GM23248 (cell line): Measurements from ENCODE around the gene XPC. TPM values are rescaled to one million over a fixed set of nuclear protein-coding genes. Genes with fewer than 3 reads are reported as not detected.
A peak's percentile ranks its signal among the peaks of the same experiment; 100 is the strongest.

Source experiments
- DNase-seq: peaks from one replicate; pipeline ENCODE4 v3.0.0-alpha.2; 2015
- H2AFZ ChIP-seq: fragments of 200-600 bp; sonication (generic); 2 replicates; pipeline ENCODE4 v1.6.1; 2016; ENCODE audit warnings: antibody characterized with exemption
- H3F3A ChIP-seq: fragments of 200-600 bp; sonication (generic); 2 replicates; pipeline ENCODE4 v1.6.1; 2016; ENCODE audit warnings: mild to moderate bottlenecking, antibody characterized with exemption, mixed run types; ENCODE audit not compliant: insufficient read depth
- H3K27ac ChIP-seq: fragments of 200-600 bp; sonication (generic); 2 replicates; pipeline ENCODE4 v1.5.1; 2016; ENCODE audit warnings: mild to moderate bottlenecking
- H3K27me3 ChIP-seq: fragments of 200-600 bp; sonication (generic); replicated peaks from 2 replicates; pipeline ENCODE4 v1.6.1; 2016; ENCODE audit warnings: mild to moderate bottlenecking; ENCODE audit not compliant: insufficient read depth
- H3K36me3 ChIP-seq: fragments of 200-600 bp; sonication (generic); 2 replicates; pipeline ENCODE4 v1.6.1; 2016; ENCODE audit warnings: low read depth, mild to moderate bottlenecking
- H3K4me1 ChIP-seq: fragments of 200-600 bp; sonication (generic); 2 replicates; pipeline ENCODE4 v1.6.1; 2016; ENCODE audit warnings: mild to moderate bottlenecking; ENCODE audit not compliant: insufficient read depth
- H3K4me2 ChIP-seq: fragments of 200-600 bp; sonication (generic); one replicate; pipeline ENCODE4 v1.6.1; 2016; ENCODE audit warnings: mild to moderate bottlenecking; ENCODE audit not compliant: unreplicated experiment
- H3K4me3 ChIP-seq: fragments of 200-600 bp; sonication (generic); 2 replicates; pipeline ENCODE4 v1.5.1; 2016; ENCODE audit warnings: mild to moderate bottlenecking
- H3K79me2 ChIP-seq: fragments of 200-600 bp; sonication (generic); 2 replicates; pipeline ENCODE4 v1.6.1; 2016; ENCODE audit warnings: mild to moderate bottlenecking; ENCODE audit not compliant: insufficient read depth
- H3K9ac ChIP-seq: fragments of 200-600 bp; sonication (generic); 2 replicates; pipeline ENCODE4 v1.6.1; 2016; ENCODE audit warnings: mild to moderate bottlenecking
- H3K9me2 ChIP-seq: fragments of 200-600 bp; sonication (generic); 2 replicates; pipeline ENCODE4 v1.6.1; 2016; ENCODE audit warnings: mixed run types, mild to moderate bottlenecking, moderate library complexity; ENCODE audit not compliant: insufficient read depth
- H3K9me3 ChIP-seq: fragments of 200-600 bp; sonication (generic); one replicate; pipeline ENCODE4 v1.6.1; 2017; ENCODE audit warnings: low read depth
- H4K20me1 ChIP-seq: fragments of 200-600 bp; sonication (generic); 2 replicates; pipeline ENCODE4 v1.6.0; 2016; ENCODE audit not compliant: insufficient read depth
- EZH2 ChIP-seq: fragments of 200-600 bp; sonication (generic); IDR thresholded peaks from 2 replicates; pipeline ENCODE4 v1.6.1; 2018; ENCODE audit warnings: antibody characterized with exemption, mild to moderate bottlenecking; ENCODE audit not compliant: insufficient read depth, poor library complexity, severe bottlenecking
- EZH2phosphoT487 ChIP-seq: fragments of 200-600 bp; sonication (generic); IDR thresholded peaks from 2 replicates; pipeline ENCODE4 v1.6.1; 2018; ENCODE audit warnings: antibody characterized with exemption, moderate library complexity, mild to moderate bottlenecking, low read depth; ENCODE audit not compliant: insufficient read depth
- WGBS, 2 experiments: methylation state at CpG; one replicate each; pipeline ENCODE4 v1.1.6; 2015 to 2017; ENCODE audit warnings: low lambda C conversion rate in 2 of 2, low coverage in 1 of 2; ENCODE audit errors: missing lambda C conversion rate in 2 of 2; 5-methylcytosine and 5-hydroxymethylcytosine counted together
- in situ Hi-C: fragments of 300-500 bp; cut with MboI; formaldehyde crosslinking; loops from 2 replicates; pipeline ENCODE4 v1.15.0; 2020
- polyA plus RNA-seq: library from polyadenylated mRNA; unstranded; fragments of >200 nt; fragmentation: Nextera tagmentation; extraction: Ambion mirVana; gene quantifications from 2 replicates; pipeline ENCODE4 v1.2.1, GENCODE V29; 2016
- total RNA-seq: library from RNA; depleted of rRNA; stranded (reverse); fragments of >200 nt; shearing (Covaris generic); gene quantifications from 2 replicates; pipeline ENCODE4 v1.2.3, GENCODE V29; 2014

Gene XPC
- total and polyA plus RNA-seq, 2 experiments from 2014 or later = 42.4 to 62.1 TPM

DNA sequence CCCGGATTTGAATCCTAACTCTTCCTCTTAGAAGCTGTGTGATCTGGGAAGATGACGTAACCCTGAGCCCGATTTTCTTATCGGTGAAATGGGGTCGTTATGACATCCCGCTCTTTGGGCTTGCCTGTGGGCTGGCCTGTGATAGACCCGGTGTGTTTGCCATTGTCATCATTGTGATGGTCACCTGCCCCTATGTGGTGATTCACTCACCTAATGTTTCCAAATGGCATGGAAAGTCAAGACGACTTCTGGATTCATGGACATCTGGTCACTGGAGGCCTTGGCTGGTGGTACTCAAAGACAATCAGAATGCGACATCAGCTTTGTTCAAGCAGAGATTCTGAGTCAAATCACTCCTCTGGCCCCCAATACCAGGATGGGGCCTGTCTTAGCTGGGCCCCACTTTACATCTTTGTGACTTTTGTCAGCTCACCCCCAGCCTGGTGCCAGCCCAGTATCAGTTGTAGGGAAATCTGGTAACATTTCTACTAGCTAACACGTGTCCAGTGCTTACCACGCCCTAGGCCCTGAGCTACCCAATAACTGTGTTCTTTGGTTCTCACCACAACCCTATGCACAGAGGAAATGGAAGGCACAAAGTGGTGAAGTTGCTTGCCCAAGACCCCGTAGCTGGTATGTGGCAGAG is 50.8 kb downstream of the XPC start:
- Histone ChIP-seq H3K9me2 (no peaks in the 10 kb centered on the region), H3K4me1 (peaks cover 23% of the 10 kb centered on the region), H3K4me3 (0 out of 2 replicates have a peak overlapping the region, but pooled peaks have one; percentile 92), H3K79me2 (peaks cover 84% of the 10 kb centered on the region), H3K27ac (peak overlapping the region; percentile 91; the same call in 1 of the 2 replicates), H4K20me1 (no peaks in the 10 kb centered on the region; the same call in 1 of the 2 replicates), H2AFZ (no peak overlapping the region), H3K27me3 (no peaks in the 10 kb centered on the region), H3K36me3 (peaks cover 37% of the 10 kb centered on the region), H3K4me2 (peak overlapping the region; percentile 84), H3F3A (peaks cover 11% of the 10 kb centered on the region), H3K9ac (0 out of 2 replicates have a peak overlapping the region, but pooled peaks have one; percentile 93), H3K9me3 (no peaks in the 10 kb centered on the region)
- 82 to 84% methylated on average over 12 of the region's 12 CpGs for WGBS, 2 experiments
- TF ChIP-seq EZH2 (no peak), EZH2phosphoT487 (no peak)
- in situ Hi-C loops = no loop called here
- DNase-seq = no peak

- in situ Hi-C loops = no loop called here
- H2AFZ ChIP-seq = no peak overlapping the region
- H3K79me2 ChIP-seq = peaks cover 87% of the 10 kb centered on the region
- no peak for TF ChIP-seq EZH2phosphoT487
- TF ChIP-seq EZH2 = no peak
- no peaks in the 10 kb centered on the region for H3K9me3 ChIP-seq
- 57 to 58% methylated on average over 5 of the region's 5 CpGs for WGBS, 2 experiments
- H3K27me3 ChIP-seq = no peaks in the 10 kb centered on the region
- H3F3A ChIP-seq = peaks cover 11% of the 10 kb centered on the region
- peak overlapping the region; percentile 93 for H3K9ac ChIP-seq
- H3K4me2 ChIP-seq = peak overlapping the region; percentile 84
- H3K36me3 ChIP-seq = peaks cover 32% of the 10 kb centered on the region
- H3K27ac ChIP-seq = peak overlapping the region; percentile 91
- peak; percentile 58 for DNase-seq
- H3K9me2 ChIP-seq = no peaks in the 10 kb centered on the region
- H4K20me1 ChIP-seq = no peaks in the 10 kb centered on the region; the same call in 1 of the 2 replicates
- H3K4me1 ChIP-seq = peaks cover 23% of the 10 kb centered on the region
- H3K4me3 ChIP-seq = peak overlapping the region; percentile 92
Measured at GRCh38 chr3:14126887-14127505, 51.4 kb downstream of the XPC start.

DNA sequence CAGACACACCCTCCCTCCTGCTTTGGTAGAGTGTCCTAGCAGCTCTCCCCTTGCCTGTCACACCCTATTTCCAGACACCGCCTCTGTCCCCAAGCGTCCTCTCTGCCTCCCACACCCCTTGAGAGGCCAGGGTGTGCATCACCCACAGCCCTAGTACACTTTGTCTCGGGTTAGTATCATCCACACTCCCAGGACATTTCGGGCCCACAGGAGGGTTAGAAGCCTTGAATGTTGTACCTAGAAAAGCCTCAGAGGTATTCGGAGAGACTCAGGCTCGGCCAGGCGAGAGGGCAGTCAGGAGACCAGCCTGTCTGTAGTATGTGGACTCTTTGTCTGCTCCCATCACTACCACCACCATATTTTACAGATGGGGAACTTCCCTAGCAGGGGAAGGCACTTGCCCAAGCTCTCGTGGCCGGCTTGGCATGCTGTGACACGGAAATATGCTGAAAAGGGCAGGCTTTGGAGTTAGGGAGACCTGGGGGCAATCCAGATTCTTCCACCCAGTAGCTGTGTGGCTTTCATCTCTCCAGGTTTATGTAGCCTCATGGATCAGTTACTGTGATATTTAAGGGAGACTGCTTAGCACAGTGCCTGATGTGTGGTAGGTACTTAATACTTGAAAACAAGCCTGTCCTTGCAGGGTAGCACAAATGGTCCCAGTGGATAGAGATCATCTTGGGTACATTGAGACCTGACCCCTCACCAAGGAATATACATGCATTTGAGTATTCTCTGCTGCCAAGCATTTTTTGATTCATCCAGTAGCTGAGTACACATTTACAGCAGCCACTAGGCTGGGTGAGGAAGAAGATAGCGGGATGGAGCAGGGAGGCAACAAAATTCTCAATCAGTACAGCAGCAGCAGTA is 52.1 kb downstream of the XPC start:
- Histone ChIP-seq H3K4me1 (peaks cover 23% of the 10 kb centered on the region), H3K27ac (peak overlapping the region; percentile 91), H3K9ac (peak overlapping the region; percentile 93), H3K79me2 (peaks cover 87% of the 10 kb centered on the region), H3K9me3 (no peaks in the 10 kb centered on the region), H3K4me3 (peak overlapping the region; percentile 92), H3K4me2 (peak overlapping the region; percentile 84), H3K27me3 (no peaks in the 10 kb centered on the region), H3K9me2 (no peaks in the 10 kb centered on the region), H4K20me1 (no peaks in the 10 kb centered on the region; the same call in 1 of the 2 replicates), H3F3A (peaks cover 11% of the 10 kb centered on the region), H3K36me3 (peaks cover 25% of the 10 kb centered on the region), H2AFZ (no peak overlapping the region)
- DNase-seq = peak; percentile 39
- TF ChIP-seq EZH2phosphoT487 (no peak), EZH2 (no peak)
- in situ Hi-C loops = no loop called here
- WGBS, 2 experiments = 6 to 8% methylated on average over 11 of the region's 11 CpGs
